Vagina (tissue), 2 donors: ENCODE measurements around the gene RILPL1.

Source experiments
- POLR2A ChIP-seq, 2 donors: fragments of 450-650 bp; IDR thresholded peaks; one replicate each; pipeline ENCODE4 v1.6.1; 2017; ENCODE audit warnings: antibody characterized with exemption in 2 of 2, mild to moderate bottlenecking in 2 of 2, moderate library complexity in 2 of 2
- TF ChIP-seq, protein P1 (sequence below), 3 experiments: fragments of 450-650 bp in 2 of 3; fragments of 200-600 bp in 1 of 3; sonication (generic) in 1 of 3; IDR thresholded peaks; one replicate each; pipeline ENCODE4 v1.5.1; 2017 to 2019; ENCODE audit warnings: antibody characterized with exemption in 3 of 3, mild to moderate bottlenecking in 2 of 3, moderate library complexity in 2 of 3

GRCh38 chr12:123453165-123453564 is 80.4 kb downstream of the RILPL1 start:
- TF ChIP-seq, protein P1, sequence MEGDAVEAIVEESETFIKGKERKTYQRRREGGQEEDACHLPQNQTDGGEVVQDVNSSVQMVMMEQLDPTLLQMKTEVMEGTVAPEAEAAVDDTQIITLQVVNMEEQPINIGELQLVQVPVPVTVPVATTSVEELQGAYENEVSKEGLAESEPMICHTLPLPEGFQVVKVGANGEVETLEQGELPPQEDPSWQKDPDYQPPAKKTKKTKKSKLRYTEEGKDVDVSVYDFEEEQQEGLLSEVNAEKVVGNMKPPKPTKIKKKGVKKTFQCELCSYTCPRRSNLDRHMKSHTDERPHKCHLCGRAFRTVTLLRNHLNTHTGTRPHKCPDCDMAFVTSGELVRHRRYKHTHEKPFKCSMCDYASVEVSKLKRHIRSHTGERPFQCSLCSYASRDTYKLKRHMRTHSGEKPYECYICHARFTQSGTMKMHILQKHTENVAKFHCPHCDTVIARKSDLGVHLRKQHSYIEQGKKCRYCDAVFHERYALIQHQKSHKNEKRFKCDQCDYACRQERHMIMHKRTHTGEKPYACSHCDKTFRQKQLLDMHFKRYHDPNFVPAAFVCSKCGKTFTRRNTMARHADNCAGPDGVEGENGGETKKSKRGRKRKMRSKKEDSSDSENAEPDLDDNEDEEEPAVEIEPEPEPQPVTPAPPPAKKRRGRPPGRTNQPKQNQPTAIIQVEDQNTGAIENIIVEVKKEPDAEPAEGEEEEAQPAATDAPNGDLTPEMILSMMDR (IDR thresholded peaks at IDR 0.05): no peak
- TF ChIP-seq POLR2A (IDR thresholded peaks at IDR 0.05): no peak
